Activated T-cell treated with anti-CD3 and anti-CD28 coated beads, Interleukin-2, amount 50 U/mL, for 48 hours (primary cell): ENCODE results near the gene NT5DC1.
A peak's percentile ranks its signal among the peaks of the same experiment; 100 is the strongest.

Source experiments
- DNase-seq, 2 experiments: peaks; one replicate each; pipeline ENCODE4 v3.0.0-alpha.2; 2020

NT5DC1 gene

GRCh38 chr6:116248577-116248976 lies 147.9 kb downstream of the NT5DC1 start:
- no peak for DNase-seq

- no peak for DNase-seq
Observed at GRCh38 chr6:116251568-116252384, 151.1 kb downstream of the NT5DC1 start.

DNA sequence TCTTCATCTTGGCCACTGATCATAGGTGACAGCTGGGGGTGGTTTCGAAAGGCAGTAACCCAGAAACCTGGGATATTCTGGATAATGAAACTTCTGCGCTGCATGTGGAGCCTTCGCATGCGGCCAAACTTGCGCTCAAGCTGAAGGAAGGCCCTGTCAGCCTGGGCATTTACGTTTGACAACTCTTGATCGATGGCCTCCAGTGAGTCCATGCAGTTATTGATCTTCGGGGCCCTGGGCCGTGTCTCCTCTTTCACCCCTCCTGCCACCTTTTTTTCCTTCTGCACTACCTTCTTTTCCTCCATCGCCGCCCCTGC lies 152.5 kb downstream of the NT5DC1 start:
- DNase-seq: no peak

- peak; percentile 90 to 91 for DNase-seq
Observed at GRCh38 chr6:116253505-116254296, 153.0 kb downstream of the NT5DC1 start, which contains the start of gene TSPYL4. TSS of gene TSPYL4 (minus strand) at chr6:116254075. CDS start at chr6:116254008, 67 bp downstream.

GRCh38 chr6:116254297-116255056 lies 153.8 kb downstream of the NT5DC1 start:
- no peak for DNase-seq

- no peak for DNase-seq
Observed at GRCh38 chr6:116255246-116255800, 154.7 kb downstream of the NT5DC1 start.

GRCh38 chr6:116256694-116257093 lies 156.0 kb downstream of the NT5DC1 start:
- DNase-seq: no peak

GRCh38 chr6:116258520-116258919 lies 157.9 kb downstream of the NT5DC1 start:
- no peak for DNase-seq

GRCh38 chr6:116263353-116263752 lies 162.7 kb downstream of the NT5DC1 start:
- DNase-seq: no peak

DNA sequence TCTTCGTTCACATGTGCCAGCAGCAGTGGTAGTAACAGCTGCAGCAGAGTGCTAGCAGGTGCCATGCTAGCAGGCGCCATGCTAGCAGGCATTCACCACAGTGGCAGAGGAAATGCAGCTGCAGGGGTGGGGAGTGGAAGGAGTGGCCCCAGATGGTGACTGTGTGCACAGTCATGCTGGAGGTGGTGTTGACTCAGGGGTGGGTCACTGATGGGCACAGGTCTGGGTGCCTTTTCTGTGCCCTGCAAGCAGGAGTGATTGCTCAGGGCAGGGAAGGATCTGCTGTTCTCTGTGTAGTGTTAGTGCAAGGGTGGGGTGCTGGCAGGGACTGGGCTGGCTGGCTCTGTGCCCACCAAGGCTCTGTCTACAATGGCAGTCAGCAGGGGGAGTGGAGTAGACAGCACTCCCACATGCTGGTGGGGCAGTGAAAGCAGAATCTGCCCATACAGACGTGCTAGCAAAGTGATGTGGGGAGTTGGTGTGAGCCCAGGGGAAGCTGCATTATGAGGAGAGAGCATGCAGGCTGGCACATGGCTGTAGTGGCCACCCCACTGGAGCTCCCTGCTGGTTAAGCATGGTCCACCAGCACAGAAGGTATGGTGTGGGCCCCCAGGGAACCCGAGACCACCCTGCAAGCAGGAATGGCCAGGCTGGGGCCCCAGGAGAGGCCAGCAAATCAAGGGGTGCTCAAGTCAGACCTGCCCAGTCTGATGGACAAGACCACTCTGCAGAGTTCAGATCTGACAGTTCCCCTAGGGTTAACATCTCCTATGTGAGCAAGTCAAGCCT lies 164.6 kb downstream of the NT5DC1 start:
- DNase-seq: peak in 1 of 2 experiments; percentile 52

DNA sequence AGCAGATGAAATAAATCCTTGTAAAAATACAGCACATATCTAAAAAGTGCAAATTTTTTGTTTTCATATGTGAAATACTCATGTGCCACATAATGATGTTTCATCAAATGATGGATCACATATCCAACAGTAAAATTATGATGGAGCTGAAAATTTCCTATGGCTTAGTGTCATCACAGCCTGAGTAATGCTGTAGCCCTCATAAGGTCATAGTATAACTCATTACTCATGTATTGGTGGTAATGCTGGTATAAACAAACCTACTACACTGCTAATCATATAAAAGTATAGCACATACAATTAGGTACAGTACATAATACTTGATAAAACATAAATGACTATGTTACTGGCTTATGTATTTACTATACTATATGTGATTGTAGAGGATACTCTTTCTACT lies 166.2 kb downstream of the NT5DC1 start:
- DNase-seq: no peak

DNA sequence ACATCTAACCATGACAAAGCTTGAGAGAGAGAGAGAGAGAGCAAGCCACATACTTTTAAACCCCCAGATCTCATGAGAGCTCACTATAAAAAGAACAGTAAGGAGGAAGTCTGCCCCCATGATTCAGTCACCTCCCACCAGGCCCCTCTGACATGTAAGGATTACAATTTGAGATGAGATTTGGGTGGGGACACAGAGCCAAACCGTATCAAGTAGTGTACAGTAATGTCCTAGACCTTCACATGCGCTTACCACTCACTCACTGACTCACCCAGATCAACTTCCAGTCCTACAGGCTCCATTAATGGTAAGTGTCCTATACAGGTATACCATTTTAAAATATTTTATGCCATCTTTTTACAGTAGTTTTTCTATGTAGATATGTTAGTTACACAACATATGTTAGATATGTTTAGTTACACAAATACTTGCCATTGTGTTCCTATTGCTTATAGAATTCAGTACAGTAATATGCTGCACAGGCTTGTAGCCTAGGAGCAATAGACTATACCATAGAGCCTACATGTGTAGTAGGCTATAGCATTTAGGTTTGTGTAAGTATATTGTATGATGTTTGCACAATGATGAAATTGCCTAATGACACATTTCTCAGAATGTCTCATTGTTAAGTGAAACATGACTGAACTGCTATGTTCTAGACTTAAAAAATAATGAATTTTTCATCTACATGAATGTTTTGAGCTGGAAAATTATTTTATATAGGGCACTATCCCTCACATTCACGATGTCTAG lies 167.4 kb downstream of the NT5DC1 start:
- no peak for DNase-seq

GRCh38 chr6:116268589-116269293 lies 168.1 kb downstream of the NT5DC1 start:
- DNase-seq: no peak

DNA sequence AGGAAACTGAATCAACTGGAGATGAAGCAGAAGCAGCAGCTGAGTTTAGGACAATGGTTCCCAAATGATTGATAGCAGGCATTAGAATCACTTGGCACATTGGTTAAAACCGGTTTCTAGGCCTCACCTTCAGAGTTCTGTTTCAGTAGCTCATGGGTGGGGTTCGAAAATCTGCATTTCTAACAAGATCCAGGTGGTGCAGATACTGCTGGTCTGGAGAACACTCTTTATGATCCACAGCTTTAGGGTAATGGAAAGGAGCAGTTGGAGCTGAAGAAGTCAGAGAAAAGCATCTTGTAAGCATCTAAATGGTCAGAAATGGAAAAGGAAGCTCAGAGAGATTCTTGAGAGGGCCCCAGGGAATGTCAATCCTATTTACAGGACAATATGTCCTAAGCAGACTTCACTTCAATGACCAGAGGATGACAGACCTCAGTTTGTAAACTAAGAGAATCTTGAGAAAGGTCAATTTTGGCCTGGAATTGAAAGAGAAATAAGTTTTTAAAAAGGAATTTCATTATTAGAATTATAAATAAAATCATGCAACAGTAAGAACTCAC lies 170.6 kb downstream of the NT5DC1 start:
- DNase-seq: no peak

DNA sequence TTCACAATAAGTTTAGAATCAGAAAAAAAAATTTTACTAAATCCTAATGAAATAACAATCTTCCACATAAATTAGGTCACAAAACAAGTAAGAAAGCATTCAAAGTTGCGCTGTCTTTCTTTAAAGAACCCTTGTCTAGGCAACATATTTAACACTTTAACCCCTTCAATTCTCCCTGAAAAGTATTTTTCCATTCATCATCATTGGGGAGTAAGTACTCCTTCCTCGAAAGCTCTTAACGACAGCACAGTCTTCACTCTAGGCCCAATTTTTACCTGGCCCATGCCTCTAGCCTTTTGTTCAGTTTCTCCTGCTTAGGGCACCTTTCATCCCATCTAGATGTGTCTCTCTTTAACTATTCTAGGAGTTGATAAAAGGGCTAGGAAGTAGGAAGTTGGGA lies 176.5 kb downstream of the NT5DC1 start:
- DNase-seq: no peak

DNA sequence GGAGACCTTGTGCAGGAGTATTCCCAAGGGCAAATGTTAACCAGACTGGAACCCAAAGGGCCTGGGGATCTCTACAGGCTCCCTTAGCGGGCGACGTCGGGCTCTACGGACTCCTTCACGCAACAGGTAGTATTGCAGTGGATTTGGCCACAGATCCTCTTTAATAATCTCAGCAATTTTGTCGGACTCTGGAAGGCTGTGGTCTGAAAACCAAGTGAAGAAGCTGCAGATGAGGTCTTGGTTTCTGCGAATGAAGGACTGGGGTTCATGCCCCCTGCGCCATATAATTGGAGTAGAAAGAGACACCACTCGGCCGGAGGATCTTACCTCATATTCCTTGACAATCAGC lies 177.8 kb downstream of the NT5DC1 start:
- DNase-seq: no peak

- DNase-seq: peak in 1 of 2 experiments; percentile 50
Observed at GRCh38 chr6:116278854-116279231, 178.2 kb downstream of the NT5DC1 start.

DNA sequence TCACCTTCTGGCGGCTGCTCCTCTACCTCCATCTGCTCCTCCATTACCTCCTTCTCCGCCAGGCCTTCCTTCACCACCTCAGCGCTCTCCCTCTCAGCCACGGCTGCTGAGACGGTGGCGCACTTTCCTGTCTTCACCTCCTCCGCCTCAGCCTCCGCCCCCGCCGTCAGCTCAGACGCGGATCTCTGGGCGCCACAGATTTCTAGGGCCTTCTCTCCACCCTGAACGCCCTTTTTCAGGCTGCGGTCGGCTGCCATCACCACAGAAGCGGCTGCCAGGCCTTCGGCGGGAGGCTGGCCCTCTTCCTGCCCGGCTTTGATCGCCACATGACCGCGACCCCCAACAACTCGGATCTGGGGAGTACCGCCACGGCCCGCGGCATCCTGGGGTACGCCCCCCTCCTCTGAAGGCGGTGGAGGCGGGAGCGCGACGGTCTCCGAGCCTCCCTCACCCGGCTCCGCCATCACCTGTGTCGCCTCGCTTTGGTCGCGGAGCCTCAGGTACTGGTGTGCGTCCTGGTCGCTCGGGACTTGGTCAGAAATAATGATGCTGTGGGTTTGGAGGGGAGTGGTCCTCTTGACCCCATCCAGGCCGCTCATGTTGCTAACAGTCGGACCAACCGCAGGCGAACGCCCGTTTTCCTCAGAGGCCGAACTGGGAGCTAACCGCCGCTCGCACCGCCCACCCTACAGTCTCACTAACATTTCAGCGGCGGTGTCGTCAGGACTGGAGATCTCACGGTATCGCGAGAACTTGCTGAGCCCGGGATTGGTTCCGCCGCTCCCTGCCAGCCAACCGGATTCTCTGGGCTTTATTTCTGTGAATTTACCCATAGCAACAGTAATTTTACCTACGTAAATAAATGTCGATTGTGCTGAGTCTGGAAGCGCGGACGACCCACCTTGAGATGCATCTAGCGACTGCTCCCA lies 178.8 kb downstream of the NT5DC1 start, which contains the start of gene TSPYL1:
Gene TSPYL1, minus strand, starts transcription at position 699 of the 929 bp plus-strand sequence. Its CDS starts 100 bp downstream, at position 599.
- peak; percentile 92 to 94 for DNase-seq
